HepG2 (cell line): ENCODE measurements around the gene MVP. TPM values are rescaled to one million over a fixed set of nuclear protein-coding genes. Genes with fewer than 3 reads are reported as not detected.
A peak's percentile ranks its signal among the peaks of the same experiment; 100 is the strongest.

Source experiments
- CBX5 ChIP-seq: sonication (generic); formaldehyde crosslinking; IDR thresholded peaks from 2 replicates; pipeline ENCODE4 v1.4.0; 2020; ENCODE audit warnings: missing genetic modification reagents, borderline replicate concordance
- EEA1 ChIP-seq: sonication (generic); formaldehyde crosslinking; IDR thresholded peaks from 2 replicates; pipeline ENCODE4 v1.5.1; 2020; ENCODE audit warnings: mild to moderate bottlenecking, missing genetic modification reagents, borderline replicate concordance
- GABPB1 ChIP-seq: IDR thresholded peaks from 2 replicates; pipeline ENCODE4 v1.6.1; 2016; ENCODE audit warnings: mild to moderate bottlenecking, missing genetic modification reagents, moderate library complexity, missing compliant biosample characterization
- HDAC1 ChIP-seq: sonication (generic); formaldehyde crosslinking; IDR thresholded peaks from 2 replicates; pipeline ENCODE4 v1.5.1; 2020; ENCODE audit warnings: mild to moderate bottlenecking, missing genetic modification reagents
- MAFF ChIP-seq: IDR thresholded peaks from 2 replicates; pipeline ENCODE4 v1.6.1; 2011; ENCODE audit warnings: low read depth, low read length, improper control_type of control experiment
- MAFG ChIP-seq: sonication (generic); formaldehyde crosslinking; IDR thresholded peaks from 2 replicates; pipeline ENCODE4 v1.5.1; 2020; ENCODE audit warnings: mild to moderate bottlenecking, missing genetic modification reagents
- MTA1 ChIP-seq: sonication (generic); formaldehyde crosslinking; IDR thresholded peaks from 2 replicates; pipeline ENCODE4 v1.4.0; 2020; ENCODE audit warnings: missing genetic modification reagents, mild to moderate bottlenecking, borderline replicate concordance
- PPARG ChIP-seq: conservative IDR thresholded peaks from 2 replicates; pipeline ENCODE4 v1.6.1; 2016; ENCODE audit warnings: missing biosample characterization, missing genetic modification reagents
- THAP11 ChIP-seq: IDR thresholded peaks from 2 replicates; pipeline ENCODE4 v1.6.1; 2016; ENCODE audit warnings: missing biosample characterization, missing genetic modification reagents
- TMF1 ChIP-seq: sonication (generic); formaldehyde crosslinking; IDR thresholded peaks from 2 replicates; pipeline ENCODE4 v1.8.1; 2022; ENCODE audit warnings: low read depth, missing genetic modification reagents
- TRIM24 ChIP-seq: sonication (generic); formaldehyde crosslinking; IDR thresholded peaks from 2 replicates; pipeline ENCODE4 v1.8.0; 2022; ENCODE audit warnings: mild to moderate bottlenecking, missing genetic modification reagents
- ZFX ChIP-seq: sonication (generic); formaldehyde crosslinking; IDR thresholded peaks from 2 replicates; pipeline ENCODE4 v1.4.0; 2020; ENCODE audit warnings: mild to moderate bottlenecking, low read depth, missing genetic modification reagents, moderate library complexity
- ZMAT3 ChIP-seq: sonication (generic); formaldehyde crosslinking; conservative IDR thresholded peaks from 2 replicates; pipeline ENCODE4 v1.7.0; 2021; ENCODE audit warnings: missing genetic modification reagents
- ZMYM3 ChIP-seq: sonication (generic); formaldehyde crosslinking; IDR thresholded peaks from 2 replicates; pipeline ENCODE4 v1.5.1; 2020; ENCODE audit warnings: mild to moderate bottlenecking, missing genetic modification reagents
- ZNF224 ChIP-seq: sonication (generic); formaldehyde crosslinking; IDR thresholded peaks from 2 replicates; pipeline ENCODE4 v1.5.0; 2020; ENCODE audit warnings: mild to moderate bottlenecking, missing genetic modification reagents
- ZNF24 ChIP-seq: fragments of 450-650 bp; IDR thresholded peaks from 2 replicates; pipeline ENCODE4 v1.6.1; 2017; ENCODE audit warnings: antibody characterized with exemption, mild to moderate bottlenecking
- ZNF468 ChIP-seq: sonication (generic); formaldehyde crosslinking; IDR thresholded peaks from 2 replicates; pipeline ENCODE4 v1.8.0; 2022; ENCODE audit warnings: mild to moderate bottlenecking, moderate library complexity, missing genetic modification reagents
- ZNF501 ChIP-seq: sonication (generic); formaldehyde crosslinking; IDR thresholded peaks from 2 replicates; pipeline ENCODE4 v1.5.1; 2020; ENCODE audit warnings: mild to moderate bottlenecking, moderate library complexity, missing genetic modification reagents
- ZNF598 ChIP-seq: sonication (generic); formaldehyde crosslinking; IDR thresholded peaks from 2 replicates; pipeline ENCODE4 v1.5.1; 2020; ENCODE audit warnings: mild to moderate bottlenecking, missing genetic modification reagents, borderline replicate concordance
- ZNF605 ChIP-seq: sonication (generic); formaldehyde crosslinking; IDR thresholded peaks from 2 replicates; pipeline ENCODE4 v1.8.0; 2022; ENCODE audit warnings: mild to moderate bottlenecking, missing genetic modification reagents
- ZNF766 ChIP-seq: sonication (generic); formaldehyde crosslinking; IDR thresholded peaks from 2 replicates; pipeline ENCODE4 v1.5.0; 2020; ENCODE audit warnings: missing genetic modification reagents, borderline replicate concordance
- polyA plus RNA-seq, 8 experiments: library from polyadenylated mRNA; depleted of rRNA in 3 of 8; stranded (reverse) in 7 of 8; unstranded in 1 of 8; fragments of >200 nt; fragmentation: Illumina TruSeq in 4 of 8; extraction: Trizol in 4 of 8; gene quantifications; 2 replicates each; pipeline versions ENCODE4 v1.2.1 to v1.2.3, GENCODE V29; 2011 to 2016; ENCODE audit warnings: low read depth in 4 of 8, missing spikeins in 1 of 8, mixed read lengths in 1 of 8; ENCODE audit not compliant: insufficient read depth in 1 of 8
- total RNA-seq, 5 experiments: library from RNA; depleted of rRNA; stranded (reverse); fragments of >200 nt; fragmentation: Illumina TruSeq; extraction: Trizol; gene quantifications; 2 replicates each; pipeline ENCODE4 v1.2.3, GENCODE V29; 2016; ENCODE audit warnings: low read depth in 1 of 5
- TF ChIP-seq, protein P1 (sequence below): sonication (generic); formaldehyde crosslinking; IDR thresholded peaks from 2 replicates; pipeline ENCODE4 v1.4.0; 2020; ENCODE audit warnings: missing genetic modification reagents
- TF ChIP-seq, protein P2 (sequence below): sonication (generic); formaldehyde crosslinking; IDR thresholded peaks from 2 replicates; pipeline ENCODE4 v1.5.0; 2020; ENCODE audit warnings: mild to moderate bottlenecking, missing genetic modification reagents, moderate library complexity
- TF ChIP-seq, protein P3 (sequence below): sonication (generic); formaldehyde crosslinking; IDR thresholded peaks from 2 replicates; pipeline ENCODE4 v1.8.0; 2022; ENCODE audit warnings: missing genetic modification reagents, low read depth, mild to moderate bottlenecking, borderline replicate concordance
- TF ChIP-seq, protein P4 (sequence below): sonication (generic); formaldehyde crosslinking; IDR thresholded peaks from 2 replicates; pipeline ENCODE4 v1.8.1; 2023; ENCODE audit warnings: mild to moderate bottlenecking, missing genetic modification reagents, borderline replicate concordance
- TF ChIP-seq, protein P5 (sequence below): sonication (generic); formaldehyde crosslinking; conservative IDR thresholded peaks from 2 replicates; pipeline ENCODE4 v1.4.0; 2020; ENCODE audit warnings: missing genetic modification reagents

Gene MVP
- total and polyA plus RNA-seq, 2 of the 13 experiments (the other 11 are each of a cell fraction or from before 2014, with no cell fraction given): 22.9 to 43.5 TPM

DNA sequence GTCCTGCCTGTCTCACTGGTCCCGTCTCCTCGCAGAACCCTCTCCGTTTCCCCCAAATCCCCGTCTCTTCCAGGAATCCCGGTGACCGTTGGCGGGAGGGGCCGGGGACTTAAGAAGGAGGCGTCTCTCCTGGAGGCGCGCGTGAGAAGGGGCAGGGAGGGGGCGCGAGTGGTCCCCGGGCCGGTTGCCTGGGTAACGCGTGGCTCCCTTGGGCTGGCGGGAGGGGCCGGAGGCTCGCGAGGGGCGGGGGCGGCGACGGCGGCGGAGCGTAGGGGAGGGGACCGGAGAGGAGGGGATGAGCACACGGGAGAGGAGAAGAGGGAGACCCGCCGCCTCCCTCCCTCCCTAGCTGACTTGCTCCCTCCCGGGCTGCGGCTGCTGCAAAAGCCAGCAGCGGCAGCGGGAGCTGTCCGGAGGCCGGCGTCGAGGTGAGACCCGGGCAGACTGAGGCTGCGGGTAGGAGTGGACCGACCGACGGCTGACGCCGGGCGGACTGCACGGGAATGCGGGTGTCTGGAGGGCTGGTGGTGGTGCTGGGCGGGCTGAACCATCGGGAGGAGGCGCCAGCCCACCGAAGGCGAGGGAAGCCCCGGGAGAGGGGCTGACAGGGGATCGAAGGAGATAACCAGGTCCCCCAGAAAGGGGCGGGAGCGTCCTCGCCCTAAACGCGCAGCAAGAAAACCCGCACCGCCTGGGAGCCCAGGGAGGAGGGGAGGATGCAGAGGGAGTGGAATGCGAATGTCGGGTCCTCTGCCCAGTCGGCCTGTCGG lies 8.2 kb upstream of the MVP start, which contains the start of gene PRRT2 (continued):
- TF ChIP-seq, protein P1, sequence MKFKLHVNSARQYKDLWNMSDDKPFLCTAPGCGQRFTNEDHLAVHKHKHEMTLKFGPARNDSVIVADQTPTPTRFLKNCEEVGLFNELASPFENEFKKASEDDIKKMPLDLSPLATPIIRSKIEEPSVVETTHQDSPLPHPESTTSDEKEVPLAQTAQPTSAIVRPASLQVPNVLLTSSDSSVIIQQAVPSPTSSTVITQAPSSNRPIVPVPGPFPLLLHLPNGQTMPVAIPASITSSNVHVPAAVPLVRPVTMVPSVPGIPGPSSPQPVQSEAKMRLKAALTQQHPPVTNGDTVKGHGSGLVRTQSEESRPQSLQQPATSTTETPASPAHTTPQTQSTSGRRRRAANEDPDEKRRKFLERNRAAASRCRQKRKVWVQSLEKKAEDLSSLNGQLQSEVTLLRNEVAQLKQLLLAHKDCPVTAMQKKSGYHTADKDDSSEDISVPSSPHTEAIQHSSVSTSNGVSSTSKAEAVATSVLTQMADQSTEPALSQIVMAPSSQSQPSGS (CRISPR knock-in tag): no peak
- TF ChIP-seq TMF1 (CRISPR knock-in tag) (no peak), ZMYM3 (CRISPR knock-in tag) (no peak), ZNF605 (no peak), GABPB1 (CRISPR knock-in tag) (no peak; the same call in 1 of the 2 replicates), ZNF224 (CRISPR knock-in tag) (no peak), MAFF (no peak), ZNF24 (no peak), ZNF501 (CRISPR knock-in tag) (no peak), ZMAT3 (CRISPR knock-in tag) (peak; percentile 61; the same call in 1 of the 2 replicates), TRIM24 (CRISPR knock-in tag) (no peak), THAP11 (0 out of 2 replicates have a peak, but pooled peaks have one; percentile 15), ZNF598 (no peak), ZNF766 (CRISPR knock-in tag) (no peak), ZNF468 (CRISPR knock-in tag) (no peak), ZFX (CRISPR knock-in tag) (no peak; the same call in 1 of the 2 replicates), MTA1 (CRISPR knock-in tag) (no peak), HDAC1 (CRISPR knock-in tag) (peak; percentile 8), PPARG (no peak), CBX5 (no peak), MAFG (CRISPR knock-in tag) (no peak), EEA1 (CRISPR knock-in tag) (no peak)
- TF ChIP-seq, protein P2, sequence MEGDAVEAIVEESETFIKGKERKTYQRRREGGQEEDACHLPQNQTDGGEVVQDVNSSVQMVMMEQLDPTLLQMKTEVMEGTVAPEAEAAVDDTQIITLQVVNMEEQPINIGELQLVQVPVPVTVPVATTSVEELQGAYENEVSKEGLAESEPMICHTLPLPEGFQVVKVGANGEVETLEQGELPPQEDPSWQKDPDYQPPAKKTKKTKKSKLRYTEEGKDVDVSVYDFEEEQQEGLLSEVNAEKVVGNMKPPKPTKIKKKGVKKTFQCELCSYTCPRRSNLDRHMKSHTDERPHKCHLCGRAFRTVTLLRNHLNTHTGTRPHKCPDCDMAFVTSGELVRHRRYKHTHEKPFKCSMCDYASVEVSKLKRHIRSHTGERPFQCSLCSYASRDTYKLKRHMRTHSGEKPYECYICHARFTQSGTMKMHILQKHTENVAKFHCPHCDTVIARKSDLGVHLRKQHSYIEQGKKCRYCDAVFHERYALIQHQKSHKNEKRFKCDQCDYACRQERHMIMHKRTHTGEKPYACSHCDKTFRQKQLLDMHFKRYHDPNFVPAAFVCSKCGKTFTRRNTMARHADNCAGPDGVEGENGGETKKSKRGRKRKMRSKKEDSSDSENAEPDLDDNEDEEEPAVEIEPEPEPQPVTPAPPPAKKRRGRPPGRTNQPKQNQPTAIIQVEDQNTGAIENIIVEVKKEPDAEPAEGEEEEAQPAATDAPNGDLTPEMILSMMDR (CRISPR knock-in tag): peak; percentile 20
- TF ChIP-seq, protein P3, sequence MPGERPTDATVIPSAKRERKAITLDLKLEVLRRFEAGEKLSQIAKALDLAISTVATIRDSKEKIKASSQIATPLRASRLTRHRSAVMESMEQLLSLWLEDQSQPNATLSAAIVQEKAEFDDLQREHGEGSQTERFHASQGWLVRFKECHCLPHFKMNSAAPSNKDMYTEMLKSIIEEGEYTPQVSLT (CRISPR knock-in tag): no peak
- TF ChIP-seq, protein P4, sequence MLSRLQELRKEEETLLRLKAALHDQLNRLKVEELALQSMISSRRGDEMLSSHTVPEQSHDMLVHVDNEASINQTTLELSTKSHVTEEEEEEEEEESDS: no peak
- TF ChIP-seq, protein P5, sequence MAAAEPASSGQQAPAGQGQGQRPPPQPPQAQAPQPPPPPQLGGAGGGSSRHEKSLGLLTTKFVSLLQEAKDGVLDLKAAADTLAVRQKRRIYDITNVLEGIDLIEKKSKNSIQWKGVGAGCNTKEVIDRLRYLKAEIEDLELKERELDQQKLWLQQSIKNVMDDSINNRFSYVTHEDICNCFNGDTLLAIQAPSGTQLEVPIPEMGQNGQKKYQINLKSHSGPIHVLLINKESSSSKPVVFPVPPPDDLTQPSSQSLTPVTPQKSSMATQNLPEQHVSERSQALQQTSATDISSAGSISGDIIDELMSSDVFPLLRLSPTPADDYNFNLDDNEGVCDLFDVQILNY (CRISPR knock-in tag): 0 out of 2 replicates have a peak, but pooled peaks have one; percentile 16
